ENCODE measurements around the gene SSTR5.

Gene SSTR5

GRCh38 chr16:1127101-1127500, 54.6 kb downstream of the SSTR5 start:
- DNase-seq, result no peak

- DNase-seq, result no peak
These were observed 55.6 kb downstream of the SSTR5 start for GRCh38 chr16:1127971-1128715.

DNA sequence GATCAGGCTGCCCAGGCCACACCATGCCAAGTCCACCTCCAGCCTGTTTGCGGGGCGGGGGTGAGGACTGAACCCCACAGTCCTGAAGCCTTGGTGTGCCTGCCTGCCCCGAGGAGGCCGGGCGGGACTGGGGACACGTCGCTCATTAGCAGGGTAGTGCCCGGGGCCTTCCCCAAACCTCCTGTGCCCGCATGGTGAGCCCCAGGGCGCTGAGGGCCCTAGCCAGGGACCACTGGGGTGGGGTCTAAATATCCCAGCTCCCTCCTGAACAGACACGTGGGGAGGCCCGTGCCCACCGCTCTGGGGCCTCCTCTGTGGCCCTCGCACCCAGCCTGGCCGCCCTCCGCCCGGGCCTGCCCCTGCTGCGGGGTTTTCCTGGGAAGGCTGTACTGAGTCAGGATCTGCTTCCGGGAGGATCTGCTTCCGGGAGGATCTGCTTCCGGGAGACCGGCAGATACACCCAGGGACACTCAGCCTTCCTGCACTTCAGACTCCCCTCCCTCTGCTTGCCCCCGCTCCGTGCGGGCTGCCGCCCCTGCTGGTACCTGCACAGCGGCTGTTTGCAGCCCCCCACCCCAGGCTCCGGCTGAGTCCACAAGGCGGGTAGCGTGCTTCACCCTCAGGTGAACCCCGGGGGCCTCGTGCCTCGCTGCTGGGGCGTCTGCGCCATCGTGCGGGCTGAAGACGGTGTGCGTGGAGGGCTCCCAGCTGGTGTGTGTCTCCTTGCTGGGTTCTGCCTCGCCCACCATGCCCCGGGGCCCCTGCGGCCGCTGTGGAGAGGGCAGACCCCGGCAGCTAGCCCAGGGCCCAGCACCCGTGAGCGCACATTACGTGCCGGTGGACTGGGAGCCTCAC, 56.8 kb downstream of the SSTR5 start:
- no peak for DNase-seq

- no peak for DNase-seq
These were observed 57.8 kb downstream of the SSTR5 start for GRCh38 chr16:1130382-1130781.
